ENCODE measurements around the gene SNAP47.

Gene SNAP47

GRCh38 chr1:227733309-227733705, 1.9 kb upstream of the SNAP47 start:
- TF ChIP-seq MAX (IDR thresholded peaks at IDR 0.05) (no peak), ZBTB7A (IDR thresholded peaks at IDR 0.05; ENCODE audit: low read depth) (no peak), RAD21 (IDR thresholded peaks at IDR 0.05; ENCODE audit: low read depth) (no peak), CREB1 (IDR thresholded peaks at IDR 0.05; ENCODE audit: low read depth) (no peak), TCF12 (IDR thresholded peaks at IDR 0.05; ENCODE audit: low read depth) (no peak), TEAD4 (IDR thresholded peaks at IDR 0.05) (no peak), USF1 (IDR thresholded peaks at IDR 0.05) (no peak), NFIC (IDR thresholded peaks at IDR 0.05) (no peak), EP300 (IDR thresholded peaks at IDR 0.05; ENCODE audit: borderline replicate concordance) (no peak), TAF1 (IDR thresholded peaks at IDR 0.05; ENCODE audit: low read depth) (no peak), REST (IDR thresholded peaks at IDR 0.05; ENCODE audit: low read depth) (no peak), FOXM1 (IDR thresholded peaks at IDR 0.05; ENCODE audit: borderline replicate concordance, low read depth) (no peak), YY1 (IDR thresholded peaks at IDR 0.05; ENCODE audit: low read depth) (no peak), EGR1 (IDR thresholded peaks at IDR 0.05) (no peak), CEBPB (IDR thresholded peaks at IDR 0.05) (no peak)

GRCh38 chr1:227733751-227734545, 1.3 kb upstream of the SNAP47 start:
- TF ChIP-seq TCF12 (IDR thresholded peaks at IDR 0.05; ENCODE audit: low read depth) (no peak), MAX (IDR thresholded peaks at IDR 0.05) (no peak), EP300 (IDR thresholded peaks at IDR 0.05; ENCODE audit: borderline replicate concordance) (no peak), FOXM1 (IDR thresholded peaks at IDR 0.05; ENCODE audit: borderline replicate concordance, low read depth) (no peak), EGR1 (IDR thresholded peaks at IDR 0.05) (no peak), CEBPB (IDR thresholded peaks at IDR 0.05) (no peak), YY1 (IDR thresholded peaks at IDR 0.05; ENCODE audit: low read depth) (no peak), TEAD4 (IDR thresholded peaks at IDR 0.05) (no peak), CREB1 (IDR thresholded peaks at IDR 0.05; ENCODE audit: low read depth) (no peak), REST (IDR thresholded peaks at IDR 0.05; ENCODE audit: low read depth) (no peak), USF1 (IDR thresholded peaks at IDR 0.05) (no peak), NFIC (IDR thresholded peaks at IDR 0.05) (no peak), ZBTB7A (IDR thresholded peaks at IDR 0.05; ENCODE audit: low read depth) (no peak), TAF1 (IDR thresholded peaks at IDR 0.05; ENCODE audit: low read depth) (no peak), RAD21 (IDR thresholded peaks at IDR 0.05; ENCODE audit: low read depth) (no peak)

- TF ChIP-seq TEAD4 (IDR thresholded peaks at IDR 0.05) (no peak), FOXM1 (IDR thresholded peaks at IDR 0.05; ENCODE audit: borderline replicate concordance, low read depth) (no peak), TCF12 (IDR thresholded peaks at IDR 0.05; ENCODE audit: low read depth) (no peak)
Measured at GRCh38 chr1:227734546-227734855, 734 bp upstream of the SNAP47 start.

- TF ChIP-seq RAD21 (IDR thresholded peaks at IDR 0.05; ENCODE audit: low read depth): no peak
- TF ChIP-seq REST (IDR thresholded peaks at IDR 0.05; ENCODE audit: low read depth): no peak
- TF ChIP-seq EGR1 (IDR thresholded peaks at IDR 0.05): no peak
- TF ChIP-seq YY1 (IDR thresholded peaks at IDR 0.05; ENCODE audit: low read depth): no peak
- no peak for TF ChIP-seq TAF1 (IDR thresholded peaks at IDR 0.05; ENCODE audit: low read depth)
- no peak for TF ChIP-seq TCF12 (IDR thresholded peaks at IDR 0.05; ENCODE audit: low read depth)
- no peak for TF ChIP-seq ZBTB7A (IDR thresholded peaks at IDR 0.05; ENCODE audit: low read depth)
- no peak for TF ChIP-seq EP300 (IDR thresholded peaks at IDR 0.05; ENCODE audit: borderline replicate concordance)
- TF ChIP-seq CREB1 (IDR thresholded peaks at IDR 0.05; ENCODE audit: low read depth): no peak
Measured at GRCh38 chr1:227735539-227736285, 477 bp downstream of the SNAP47 start.
